ENCODE results near the gene RNU1-3.
"Not testable (repeated sequence)": the region's sequence is repeated elsewhere in the genome, so short reads cannot be mapped to it uniquely, and the experiment has no call there.

The RNU1-3 gene

GRCh38 chr1:16651560-16651959 lies 15.2 kb downstream of the RNU1-3 start:
- DNase-seq, result not testable (repeated sequence)

- DNase-seq, result not testable (repeated sequence)
These were observed 16.8 kb downstream of the RNU1-3 start for GRCh38 chr1:16649960-16650359.

- not testable (repeated sequence) for DNase-seq
These were observed 17.4 kb downstream of the RNU1-3 start for GRCh38 chr1:16649390-16649789.

GRCh38 chr1:16648756-16649155 lies 18.0 kb downstream of the RNU1-3 start:
- DNase-seq, result not testable (repeated sequence)

GRCh38 chr1:16648250-16648649 lies 18.5 kb downstream of the RNU1-3 start:
- not testable (repeated sequence) for DNase-seq

GRCh38 chr1:16647179-16648176 lies 19.3 kb downstream of the RNU1-3 start:
- DNase-seq, result not testable (repeated sequence)

GRCh38 chr1:16646716-16647115 lies 20.0 kb downstream of the RNU1-3 start:
- DNase-seq, result not testable (repeated sequence)

- not testable (repeated sequence) for DNase-seq
These were observed 20.6 kb downstream of the RNU1-3 start for GRCh38 chr1:16646061-16646664.

- DNase-seq, result not testable (repeated sequence)
These were observed 21.3 kb downstream of the RNU1-3 start for GRCh38 chr1:16645271-16646060.

GRCh38 chr1:16644482-16645270 lies 22.1 kb downstream of the RNU1-3 start:
- DNase-seq, result peak; percentile 82 to 99

GRCh38 chr1:16644193-16644481 lies 22.6 kb downstream of the RNU1-3 start:
- no peak for DNase-seq

GRCh38 chr1:16643476-16644192 lies 23.1 kb downstream of the RNU1-3 start:
- peak in 1 of 2 donors; percentile 17 for DNase-seq

- not testable (repeated sequence) for DNase-seq
These were observed 23.7 kb downstream of the RNU1-3 start for GRCh38 chr1:16643001-16643411.

GRCh38 chr1:16642025-16642966 lies 24.5 kb downstream of the RNU1-3 start:
- DNase-seq, result not testable (repeated sequence)

- DNase-seq, result not testable (repeated sequence)
These were observed 25.4 kb downstream of the RNU1-3 start for GRCh38 chr1:16641159-16641975.

- not testable (repeated sequence) for DNase-seq
These were observed 27.4 kb downstream of the RNU1-3 start for GRCh38 chr1:16639091-16640031.

GRCh38 chr1:16637941-16638778 lies 28.6 kb downstream of the RNU1-3 start:
- not testable (repeated sequence) for DNase-seq
